GM12873 (cell line): ENCODE measurements around the gene TPP2.

Source experiments
- CTCF ChIP-seq: IDR thresholded peaks from 2 replicates; pipeline ENCODE4 v1.5.1; 2012; ENCODE audit warnings: low read depth, mild to moderate bottlenecking, moderate library complexity, low read length, control low read depth; ENCODE audit not compliant: insufficient read depth; ENCODE audit errors: missing control alignments

TPP2 gene

GRCh38 chr13:102580552-102581169 lies 16.1 kb upstream of the TPP2 start:
- peak; percentile 66 for TF ChIP-seq CTCF

GRCh38 chr13:102582256-102582655 lies 14.5 kb upstream of the TPP2 start:
- no peak for TF ChIP-seq CTCF

GRCh38 chr13:102584434-102584833 lies 12.4 kb upstream of the TPP2 start:
- TF ChIP-seq CTCF = no peak

- no peak for TF ChIP-seq CTCF
These were observed 10.2 kb upstream of the TPP2 start for GRCh38 chr13:102586615-102587014.

GRCh38 chr13:102587916-102588315 lies 8.9 kb upstream of the TPP2 start:
- TF ChIP-seq CTCF = no peak

GRCh38 chr13:102589301-102589822 lies 7.4 kb upstream of the TPP2 start:
- no peak for TF ChIP-seq CTCF

- peak; percentile 77 for TF ChIP-seq CTCF
These were observed 4.6 kb upstream of the TPP2 start for GRCh38 chr13:102591988-102592781.
